Hepatocyte (in vitro differentiated cells): ENCODE results near the gene KCTD17.

Experiments
- EZH2phosphoT487 ChIP-seq: fragments of 200-600 bp; sonication (generic); IDR thresholded peaks from one replicate; pipeline ENCODE4 v1.6.1; 2018; ENCODE audit warnings: antibody characterized with exemption, mild to moderate bottlenecking, low read depth, moderate library complexity; ENCODE audit not compliant: unreplicated experiment, severe bottlenecking
- TF ChIP-seq, protein P1 (sequence below): fragments of 200-600 bp; sonication (generic); IDR thresholded peaks from 2 replicates; pipeline ENCODE4 v1.5.1; 2016; ENCODE audit warnings: antibody characterized with exemption, mild to moderate bottlenecking; ENCODE audit not compliant: poor library complexity

- no peak for TF ChIP-seq EZH2phosphoT487
- TF ChIP-seq, protein P1, sequence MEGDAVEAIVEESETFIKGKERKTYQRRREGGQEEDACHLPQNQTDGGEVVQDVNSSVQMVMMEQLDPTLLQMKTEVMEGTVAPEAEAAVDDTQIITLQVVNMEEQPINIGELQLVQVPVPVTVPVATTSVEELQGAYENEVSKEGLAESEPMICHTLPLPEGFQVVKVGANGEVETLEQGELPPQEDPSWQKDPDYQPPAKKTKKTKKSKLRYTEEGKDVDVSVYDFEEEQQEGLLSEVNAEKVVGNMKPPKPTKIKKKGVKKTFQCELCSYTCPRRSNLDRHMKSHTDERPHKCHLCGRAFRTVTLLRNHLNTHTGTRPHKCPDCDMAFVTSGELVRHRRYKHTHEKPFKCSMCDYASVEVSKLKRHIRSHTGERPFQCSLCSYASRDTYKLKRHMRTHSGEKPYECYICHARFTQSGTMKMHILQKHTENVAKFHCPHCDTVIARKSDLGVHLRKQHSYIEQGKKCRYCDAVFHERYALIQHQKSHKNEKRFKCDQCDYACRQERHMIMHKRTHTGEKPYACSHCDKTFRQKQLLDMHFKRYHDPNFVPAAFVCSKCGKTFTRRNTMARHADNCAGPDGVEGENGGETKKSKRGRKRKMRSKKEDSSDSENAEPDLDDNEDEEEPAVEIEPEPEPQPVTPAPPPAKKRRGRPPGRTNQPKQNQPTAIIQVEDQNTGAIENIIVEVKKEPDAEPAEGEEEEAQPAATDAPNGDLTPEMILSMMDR, result no peak
These were observed 59.7 kb downstream of the KCTD17 start for GRCh38 chr22:37111156-37111717.
